GM18873 (cell line): ENCODE results near the gene SPATA6L.
A peak's percentile ranks its signal among the peaks of the same experiment; 100 is the strongest.
"Not testable (repeated sequence)": the region's sequence is repeated elsewhere in the genome, so short reads cannot be mapped to it uniquely, and the experiment has no call there.

ENCODE experiments used
- ATAC-seq: cut with Tn5 transposase; IDR thresholded peaks from one replicate; pipeline ENCODE4 v1.9.1; 2021; ENCODE audit warnings: mild to moderate bottlenecking, moderate library complexity, moderate number of reproducible peaks; ENCODE audit not compliant: unreplicated experiment, low FRiP score

Gene SPATA6L

GRCh38 chr9:4678679-4679267, 12.5 kb upstream of the SPATA6L start:
- ATAC-seq = peak; percentile 6

GRCh38 chr9:4677392-4677791, 11.1 kb upstream of the SPATA6L start:
- no peak for ATAC-seq

- ATAC-seq = no peak
Observed at GRCh38 chr9:4674783-4675182, 8.5 kb upstream of the SPATA6L start.

GRCh38 chr9:4671737-4672136, 5.5 kb upstream of the SPATA6L start:
- ATAC-seq = no peak

GRCh38 chr9:4670591-4670990, 4.3 kb upstream of the SPATA6L start:
- no peak for ATAC-seq

- ATAC-seq = no peak
Observed at GRCh38 chr9:4669890-4670289, 3.6 kb upstream of the SPATA6L start.

GRCh38 chr9:4668604-4669003, 2.3 kb upstream of the SPATA6L start:
- ATAC-seq = no peak

- ATAC-seq = no peak
Observed at GRCh38 chr9:4667681-4668080, 1.4 kb upstream of the SPATA6L start.

- no peak for ATAC-seq
Observed at GRCh38 chr9:4665357-4665756, 923 bp downstream of the SPATA6L start.

- no peak for ATAC-seq
Observed at GRCh38 chr9:4663956-4664355, 2.3 kb downstream of the SPATA6L start.

- no peak for ATAC-seq
Observed at GRCh38 chr9:4662989-4663792, 3.1 kb downstream of the SPATA6L start.

GRCh38 chr9:4662108-4662988, 3.9 kb downstream of the SPATA6L start, which contains the start of gene PLPP6:
Gene PLPP6, plus strand, starts transcription at chr9:4662294. Its CDS starts 82 bp downstream, at chr9:4662376.
- ATAC-seq = peak; percentile 78

GRCh38 chr9:4661611-4662010, 4.7 kb downstream of the SPATA6L start:
- ATAC-seq = no peak

- no peak for ATAC-seq
Observed at GRCh38 chr9:4661165-4661564, 5.1 kb downstream of the SPATA6L start.

GRCh38 chr9:4660665-4661064, 5.6 kb downstream of the SPATA6L start:
- not testable (repeated sequence) for ATAC-seq

- ATAC-seq = no peak
Observed at GRCh38 chr9:4657426-4658159, 8.7 kb downstream of the SPATA6L start.

- ATAC-seq = no peak
Observed at GRCh38 chr9:4656621-4657020, 9.7 kb downstream of the SPATA6L start.

GRCh38 chr9:4656196-4656595, 10.1 kb downstream of the SPATA6L start:
- ATAC-seq = not testable (repeated sequence)

GRCh38 chr9:4654538-4654937, 11.7 kb downstream of the SPATA6L start:
- ATAC-seq = no peak

- no peak for ATAC-seq
Observed at GRCh38 chr9:4654084-4654483, 12.2 kb downstream of the SPATA6L start.
